ENCODE data around the gene IL4R. TPM values are rescaled to one million over a fixed set of nuclear protein-coding genes. Genes with fewer than 3 reads are reported as not detected.
A peak's percentile ranks its signal among the peaks of the same experiment; 100 is the strongest.

Gene IL4R
- total RNA-seq, 3 donors from 2014 or later = 18.7 to 53.4 (median 51.8) TPM

DNA sequence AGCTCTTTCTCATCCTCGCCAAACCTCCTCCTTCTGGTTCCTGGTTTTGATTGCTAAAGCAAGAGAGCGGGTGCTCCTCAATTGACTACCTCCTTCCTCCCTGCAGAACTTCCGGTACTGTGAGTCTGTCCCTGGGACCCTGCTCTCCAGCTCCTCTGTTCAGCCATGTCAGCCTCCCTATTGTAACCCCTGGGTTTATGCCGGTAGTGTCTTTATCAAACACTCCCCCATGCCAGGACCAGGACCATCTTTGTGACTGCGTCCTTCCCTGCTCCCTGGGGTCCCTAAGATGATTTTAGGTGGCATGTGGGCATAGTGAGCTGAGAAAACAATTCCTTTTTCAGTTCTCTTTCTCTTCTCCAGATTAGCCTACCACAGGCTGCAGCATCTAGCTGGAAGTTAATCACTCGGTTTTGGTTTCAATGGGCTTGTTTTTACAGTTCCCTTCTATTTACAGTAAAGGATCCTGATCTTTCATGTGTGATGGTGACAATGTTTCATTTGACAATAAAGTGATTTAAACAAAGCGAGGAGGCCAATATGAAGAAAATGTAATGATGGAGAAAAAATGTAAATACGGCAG is 60.5 kb downstream of the IL4R start:
- TF ChIP-seq POLR2AphosphoS5 (IDR thresholded peaks at IDR 0.05) (no peak), POLR2A (IDR thresholded peaks at IDR 0.05) (no peak)
- TF ChIP-seq, protein P1, sequence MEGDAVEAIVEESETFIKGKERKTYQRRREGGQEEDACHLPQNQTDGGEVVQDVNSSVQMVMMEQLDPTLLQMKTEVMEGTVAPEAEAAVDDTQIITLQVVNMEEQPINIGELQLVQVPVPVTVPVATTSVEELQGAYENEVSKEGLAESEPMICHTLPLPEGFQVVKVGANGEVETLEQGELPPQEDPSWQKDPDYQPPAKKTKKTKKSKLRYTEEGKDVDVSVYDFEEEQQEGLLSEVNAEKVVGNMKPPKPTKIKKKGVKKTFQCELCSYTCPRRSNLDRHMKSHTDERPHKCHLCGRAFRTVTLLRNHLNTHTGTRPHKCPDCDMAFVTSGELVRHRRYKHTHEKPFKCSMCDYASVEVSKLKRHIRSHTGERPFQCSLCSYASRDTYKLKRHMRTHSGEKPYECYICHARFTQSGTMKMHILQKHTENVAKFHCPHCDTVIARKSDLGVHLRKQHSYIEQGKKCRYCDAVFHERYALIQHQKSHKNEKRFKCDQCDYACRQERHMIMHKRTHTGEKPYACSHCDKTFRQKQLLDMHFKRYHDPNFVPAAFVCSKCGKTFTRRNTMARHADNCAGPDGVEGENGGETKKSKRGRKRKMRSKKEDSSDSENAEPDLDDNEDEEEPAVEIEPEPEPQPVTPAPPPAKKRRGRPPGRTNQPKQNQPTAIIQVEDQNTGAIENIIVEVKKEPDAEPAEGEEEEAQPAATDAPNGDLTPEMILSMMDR (IDR thresholded peaks at IDR 0.05) = no peak
- Histone ChIP-seq H3K4me1 (no peaks in the 10 kb centered on the region), H3K27ac (no peak overlapping the region), H3K9me3 (no peaks in the 10 kb centered on the region), H3K27me3 (no peaks in the 10 kb centered on the region), H3K4me3 (no peak overlapping the region), H3K36me3 (no peaks in the 10 kb centered on the region)
- no peak for DNase-seq (ENCODE audit: low spot score in 2 of 2)
- intact Hi-C loops (cut with DNase I; ENCODE audit: low total_unique reads) = loop anchor here (10.0 kb wide), 1 partner anchor 200 kb away; no protein-coding TSS in a partner anchor

DNA sequence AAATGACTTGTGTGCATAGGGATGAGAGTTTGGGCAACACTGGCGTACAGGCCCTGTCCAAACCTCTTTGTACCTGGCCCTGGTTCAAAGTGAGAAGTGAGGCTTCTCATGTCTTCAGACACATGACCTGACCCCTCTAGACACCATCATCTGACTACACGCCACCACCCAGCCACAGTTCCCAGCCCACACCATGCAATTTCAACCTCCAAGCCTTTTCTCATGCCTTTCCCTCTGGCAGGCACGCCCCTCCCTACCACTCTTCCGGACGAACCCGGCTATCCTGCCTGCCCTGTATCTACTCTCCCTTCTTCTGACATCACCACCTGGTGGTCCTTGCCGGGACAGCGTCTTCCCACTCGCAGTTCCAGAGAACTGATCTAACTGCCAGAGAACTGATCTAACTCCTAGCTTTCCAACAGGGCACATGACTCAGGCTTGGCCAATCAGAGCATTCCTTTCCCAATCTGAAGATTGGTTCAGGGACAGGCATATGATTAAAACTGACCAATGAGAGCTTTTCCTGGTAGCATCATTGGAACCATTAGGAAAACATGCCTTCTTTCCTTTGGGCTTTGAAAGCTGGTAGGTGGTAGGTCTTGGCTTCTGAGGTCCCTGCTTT is 61.1 kb downstream of the IL4R start:
- no peaks in the 10 kb centered on the region for H3K27me3 ChIP-seq
- H3K36me3 ChIP-seq = no peaks in the 10 kb centered on the region
- TF ChIP-seq, protein P1 (IDR thresholded peaks at IDR 0.05) = peak; percentile 13 to 32 (median 30)
- TF ChIP-seq POLR2A (IDR thresholded peaks at IDR 0.05) = no peak
- no peak overlapping the region for H3K4me3 ChIP-seq
- H3K4me1 ChIP-seq = no peaks in the 10 kb centered on the region
- peak in 1 of 2 donors; percentile 35 for DNase-seq (ENCODE audit: low spot score in 2 of 2)
- intact Hi-C loops (cut with DNase I; ENCODE audit: low total_unique reads) = loop anchor here (10.0 kb wide), 1 partner anchor 200 kb away; no protein-coding TSS in a partner anchor
- no peaks in the 10 kb centered on the region for H3K9me3 ChIP-seq
- peak overlapping the region in 1 of 2 donors; percentile 53 for H3K27ac ChIP-seq

DNA sequence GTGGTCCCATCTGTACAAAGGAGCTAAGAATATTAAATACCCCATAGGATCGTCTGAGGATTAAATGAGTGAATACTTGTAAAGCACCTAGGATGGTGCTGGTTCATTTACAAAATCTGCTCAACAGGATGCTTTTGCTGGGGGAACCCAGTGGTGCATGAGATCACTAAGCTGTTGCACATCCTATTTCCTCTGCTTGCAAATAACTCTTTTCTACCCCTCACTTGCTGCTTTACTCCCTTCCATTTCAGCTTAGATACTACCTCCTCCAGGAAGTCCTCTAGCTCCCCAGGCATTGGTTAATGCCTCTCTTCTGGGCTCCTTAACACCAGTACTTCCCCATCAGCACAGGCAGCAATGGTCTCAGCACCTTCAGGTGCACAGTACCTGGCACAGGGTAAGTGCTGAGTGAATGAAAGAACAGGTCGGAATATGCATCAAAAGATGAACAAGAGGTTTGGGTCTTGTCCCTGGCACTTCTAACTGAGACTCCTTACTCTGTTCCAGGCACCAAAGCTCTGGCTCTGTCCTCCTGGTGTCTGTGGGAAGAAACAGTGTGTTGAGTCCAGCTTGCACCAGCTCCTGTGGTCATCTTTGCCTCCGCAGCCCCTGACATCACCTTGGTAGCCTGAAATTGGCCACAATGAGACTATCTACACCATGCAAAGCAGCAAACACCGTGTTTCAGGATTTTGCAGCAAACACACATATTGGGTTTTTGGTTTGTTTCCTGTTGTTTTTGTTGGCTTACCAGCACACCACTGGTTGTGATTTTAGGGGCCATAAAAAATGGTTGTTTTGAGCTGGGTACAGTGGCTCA is 64.1 kb downstream of the IL4R start:
- Histone ChIP-seq H3K4me3 (no peak overlapping the region), H3K4me1 (no peaks in the 10 kb centered on the region), H3K9me3 (peaks cover 0 to 6% of the 10 kb centered on the region in 2 donors), H3K36me3 (no peaks in the 10 kb centered on the region), H3K27me3 (no peaks in the 10 kb centered on the region), H3K27ac (no peak overlapping the region)
- intact Hi-C loops (cut with DNase I; ENCODE audit: low total_unique reads) = loop anchor here (10.0 kb wide), 1 partner anchor 203 kb away; no protein-coding TSS in a partner anchor
- TF ChIP-seq POLR2A (IDR thresholded peaks at IDR 0.05) (no peak), POLR2AphosphoS5 (IDR thresholded peaks at IDR 0.05) (no peak)
- TF ChIP-seq, protein P1 (IDR thresholded peaks at IDR 0.05) = no peak
- no peak for DNase-seq (ENCODE audit: low spot score in 2 of 2)

DNA sequence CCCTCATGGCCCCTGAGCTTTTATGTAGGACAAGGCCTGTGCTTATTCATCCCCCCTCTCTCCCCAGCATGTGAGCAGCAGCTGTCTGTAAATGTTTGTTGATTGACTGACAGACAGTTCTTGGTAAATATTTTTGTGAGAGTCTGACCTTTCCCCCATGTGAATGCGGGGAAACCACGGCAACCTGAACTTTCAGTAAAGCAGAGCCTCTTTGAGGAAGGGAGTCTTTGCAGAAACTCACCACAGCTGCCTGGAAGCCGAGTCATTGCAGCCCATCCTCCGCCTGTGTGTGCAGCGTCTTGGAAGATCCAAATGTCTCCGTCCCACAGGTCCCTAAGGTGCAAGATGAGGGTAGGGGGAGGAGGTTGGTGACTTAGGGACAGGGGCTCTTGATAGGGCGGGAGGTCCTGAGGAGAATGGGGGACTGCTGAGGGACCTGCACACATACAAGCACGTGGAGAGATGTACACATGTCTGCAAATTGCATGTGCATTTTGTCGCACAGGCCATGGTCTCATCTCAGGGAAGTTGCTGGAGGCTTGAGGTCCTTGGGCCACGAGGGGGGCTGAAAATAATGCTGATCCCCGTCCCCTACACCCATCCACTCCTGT is 65.2 kb downstream of the IL4R start:
- H3K36me3 ChIP-seq = no peaks in the 10 kb centered on the region
- no peak overlapping the region for H3K4me3 ChIP-seq
- H3K27me3 ChIP-seq = no peaks in the 10 kb centered on the region
- no peak for DNase-seq (ENCODE audit: low spot score in 2 of 2)
- no peak overlapping the region for H3K27ac ChIP-seq
- intact Hi-C loops (cut with DNase I; ENCODE audit: low total_unique reads) = loop anchor here (10.0 kb wide), 1 partner anchor 204 kb away; no protein-coding TSS in a partner anchor
- peaks cover 4 to 15% of the 10 kb centered on the region in 2 donors for H3K9me3 ChIP-seq
- no peak for TF ChIP-seq POLR2AphosphoS5 (IDR thresholded peaks at IDR 0.05)
- TF ChIP-seq POLR2A (IDR thresholded peaks at IDR 0.05) = no peak
- TF ChIP-seq, protein P1 (IDR thresholded peaks at IDR 0.05) = no peak
- H3K4me1 ChIP-seq = no peaks in the 10 kb centered on the region
